ENCODE data around the gene MALAT1. TPM values are rescaled to one million over a fixed set of nuclear protein-coding genes. Genes with fewer than 3 reads are reported as not detected.

MALAT1 gene
- total and polyA plus RNA-seq, 2 of the 13 experiments (the other 11 are each of a cell fraction or from before 2014, with no cell fraction given), result 143 to 1,237 TPM

DNA sequence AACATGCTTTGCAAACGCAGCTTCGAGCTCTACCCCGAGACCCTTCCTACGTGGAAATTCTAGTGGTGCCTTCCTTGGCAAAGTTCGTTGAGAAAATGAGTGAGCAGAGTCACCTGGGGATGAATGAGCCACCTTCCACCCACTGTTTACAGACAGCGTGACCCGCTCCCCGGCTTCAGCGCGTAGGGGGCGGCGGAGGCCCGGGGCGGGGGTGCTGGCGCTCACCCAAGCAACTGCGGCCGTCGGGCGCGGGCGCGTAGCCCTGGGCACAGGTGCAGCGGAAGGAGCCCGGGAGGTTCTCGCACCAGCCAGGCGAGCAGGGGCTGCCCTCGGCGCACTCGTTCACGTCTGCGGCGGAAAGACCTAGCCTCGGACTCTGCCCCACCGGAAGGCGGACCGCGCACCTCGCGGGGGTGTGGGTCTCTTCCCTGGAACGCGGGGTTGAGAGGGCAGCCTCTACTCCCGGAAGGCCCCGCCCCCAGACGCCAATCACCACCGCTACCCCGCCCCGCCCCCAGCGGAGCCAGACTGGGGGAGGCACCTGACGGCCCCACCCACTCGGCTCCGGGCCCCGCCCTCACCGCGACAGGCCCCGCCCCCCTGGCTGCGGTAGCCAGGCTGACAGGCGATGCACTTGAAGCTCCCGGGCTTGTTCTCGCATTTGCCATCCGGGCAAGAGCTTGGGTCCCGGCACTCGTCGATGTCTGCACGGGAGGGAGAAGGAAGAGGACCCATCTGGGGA is 47.5 kb downstream of the MALAT1 start (continued):
- TF ChIP-seq SNAPC2 (CRISPR knock-in tag; IDR thresholded peaks at IDR 0.05) (no peak), MXD4 (CRISPR knock-in tag; IDR thresholded peaks at IDR 0.05) (no peak), SP1 (IDR thresholded peaks at IDR 0.05) (no peak), SP1 (CRISPR knock-in tag; IDR thresholded peaks at IDR 0.05) (peak; percentile 65), ELF3 (CRISPR knock-in tag; IDR thresholded peaks at IDR 0.05) (peak; percentile 45; the same call in 1 of the 2 replicates), TOPORS (CRISPR knock-in tag; IDR thresholded peaks at IDR 0.05) (no peak), ZNF3 (CRISPR knock-in tag; IDR thresholded peaks at IDR 0.05) (no peak), ISX (CRISPR knock-in tag; conservative IDR thresholded peaks at IDR 0.05) (no peak), MTA3 (CRISPR knock-in tag; IDR thresholded peaks at IDR 0.05) (no peak), ONECUT2 (CRISPR knock-in tag; IDR thresholded peaks at IDR 0.05) (no peak), POLR2AphosphoS2 (IDR thresholded peaks at IDR 0.05; ENCODE audit: low read depth, low read length) (no peak), PBX2 (CRISPR knock-in tag; IDR thresholded peaks at IDR 0.05) (0 out of 2 replicates have a peak, but pooled peaks have one; percentile 52), ARID3A (IDR thresholded peaks at IDR 0.05; ENCODE audit: low read depth, low read length) (no peak), TAF1 (CRISPR knock-in tag; IDR thresholded peaks at IDR 0.05) (peak; percentile 58), ATF5 (CRISPR knock-in tag; IDR thresholded peaks at IDR 0.05; ENCODE audit: low read depth) (no peak), ZBTB39 (CRISPR knock-in tag; IDR thresholded peaks at IDR 0.05) (no peak), MAFG (CRISPR knock-in tag; IDR thresholded peaks at IDR 0.05) (no peak), AGO2 (optimal IDR thresholded peaks at IDR 0.05; ENCODE audit: low read depth, low read length) (peak; percentile 61), KLF16 (CRISPR knock-in tag; IDR thresholded peaks at IDR 0.05) (no peak), RFXANK (CRISPR knock-in tag; IDR thresholded peaks at IDR 0.05) (no peak)
- TF ChIP-seq, protein P1, sequence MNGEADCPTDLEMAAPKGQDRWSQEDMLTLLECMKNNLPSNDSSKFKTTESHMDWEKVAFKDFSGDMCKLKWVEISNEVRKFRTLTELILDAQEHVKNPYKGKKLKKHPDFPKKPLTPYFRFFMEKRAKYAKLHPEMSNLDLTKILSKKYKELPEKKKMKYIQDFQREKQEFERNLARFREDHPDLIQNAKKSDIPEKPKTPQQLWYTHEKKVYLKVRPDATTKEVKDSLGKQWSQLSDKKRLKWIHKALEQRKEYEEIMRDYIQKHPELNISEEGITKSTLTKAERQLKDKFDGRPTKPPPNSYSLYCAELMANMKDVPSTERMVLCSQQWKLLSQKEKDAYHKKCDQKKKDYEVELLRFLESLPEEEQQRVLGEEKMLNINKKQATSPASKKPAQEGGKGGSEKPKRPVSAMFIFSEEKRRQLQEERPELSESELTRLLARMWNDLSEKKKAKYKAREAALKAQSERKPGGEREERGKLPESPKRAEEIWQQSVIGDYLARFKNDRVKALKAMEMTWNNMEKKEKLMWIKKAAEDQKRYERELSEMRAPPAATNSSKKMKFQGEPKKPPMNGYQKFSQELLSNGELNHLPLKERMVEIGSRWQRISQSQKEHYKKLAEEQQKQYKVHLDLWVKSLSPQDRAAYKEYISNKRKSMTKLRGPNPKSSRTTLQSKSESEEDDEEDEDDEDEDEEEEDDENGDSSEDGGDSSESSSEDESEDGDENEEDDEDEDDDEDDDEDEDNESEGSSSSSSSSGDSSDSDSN (CRISPR knock-in tag; IDR thresholded peaks at IDR 0.05), result peak; percentile 71; the same call in 1 of the 2 replicates
- TF ChIP-seq, protein P2, sequence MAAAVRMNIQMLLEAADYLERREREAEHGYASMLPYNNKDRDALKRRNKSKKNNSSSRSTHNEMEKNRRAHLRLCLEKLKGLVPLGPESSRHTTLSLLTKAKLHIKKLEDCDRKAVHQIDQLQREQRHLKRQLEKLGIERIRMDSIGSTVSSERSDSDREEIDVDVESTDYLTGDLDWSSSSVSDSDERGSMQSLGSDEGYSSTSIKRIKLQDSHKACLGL (CRISPR knock-in tag; IDR thresholded peaks at IDR 0.05), result no peak

All from HepG2 (cell line).